Lower lobe of right lung (tissue), 2 donors: ENCODE measurements around the gene TFDP1. TPM values are rescaled to one million over a fixed set of nuclear protein-coding genes. Genes with fewer than 3 reads are reported as not detected.

ENCODE experiments used
- ATAC-seq, 2 donors: fragments of 200-7000 bp; cut with Tn5 transposase; one replicate each; pipeline ENCODE4 v1.9.1; 2020 to 2022; ENCODE audit warnings: mild to moderate bottlenecking in 2 of 2, moderate library complexity in 2 of 2
- DNase-seq: peaks from one replicate; pipeline ENCODE4 v3.0.0-alpha.2; 2020
- H3K27ac ChIP-seq: fragments of 200-600 bp; one replicate; pipeline ENCODE4 v1.8.0; 2022
- H3K27me3 ChIP-seq: fragments of 200-600 bp; one replicate; pipeline ENCODE4 v1.8.0; 2022; ENCODE audit warnings: low read depth
- H3K36me3 ChIP-seq: fragments of 200-600 bp; one replicate; pipeline ENCODE4 v1.8.0; 2022; ENCODE audit warnings: mild to moderate bottlenecking
- H3K4me1 ChIP-seq: fragments of 200-600 bp; one replicate; pipeline ENCODE4 v1.8.0; 2022
- H3K4me3 ChIP-seq: fragments of 200-600 bp; one replicate; pipeline ENCODE4 v1.8.0; 2022; ENCODE audit warnings: mild to moderate bottlenecking
- H3K9me3 ChIP-seq: fragments of 200-600 bp; one replicate; pipeline ENCODE4 v1.8.0; 2022
- intact Hi-C: fragments of 100-400 bp; cut with DNase I; formaldehyde crosslinking; loops from one replicate; pipeline ENCODE4 v1.11.0; 2022
- total RNA-seq: library from RNA; stranded (reverse); fragmentation: NEBNext Ultra II Directional; extraction: Animal tissue kit (Norgen Biotek cat#: 25700); gene quantifications from one replicate; pipeline ENCODE4 v1.2.1, GENCODE V29; 2021
- TF ChIP-seq, protein P1 (sequence below): fragments of 200-600 bp; IDR thresholded peaks from one replicate; pipeline ENCODE4 v1.8.0; 2022; ENCODE audit warnings: antibody characterized with exemption, mild to moderate bottlenecking
- donor health status: DM: no; HTN: yes; CAD: no; lungs with severe emphysema.

Gene TFDP1
- total RNA-seq, 1 donor from 2014 or later = 47.0 TPM

DNA sequence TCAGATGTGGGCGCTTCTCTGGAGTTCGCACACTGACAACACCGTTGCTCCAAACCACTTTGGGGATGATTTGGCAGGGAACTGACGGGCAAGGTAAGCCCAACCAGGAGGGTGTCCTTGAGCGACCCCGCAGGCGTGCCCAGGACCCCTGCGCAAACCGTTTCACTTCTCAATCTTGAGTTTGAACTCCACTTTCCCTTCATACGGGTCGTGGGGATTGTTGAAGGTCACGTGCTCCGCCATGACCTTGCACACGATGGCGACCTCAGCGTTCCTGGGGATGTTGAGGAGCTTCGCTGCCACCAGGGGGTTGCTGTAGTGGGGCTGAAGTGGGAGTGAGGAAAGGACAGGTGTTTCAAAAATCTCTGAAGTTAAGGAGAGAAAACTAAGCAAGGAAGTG is 64.7 kb downstream of the TFDP1 start:
- H3K27ac ChIP-seq = no peak overlapping the region
- TF ChIP-seq, protein P1, sequence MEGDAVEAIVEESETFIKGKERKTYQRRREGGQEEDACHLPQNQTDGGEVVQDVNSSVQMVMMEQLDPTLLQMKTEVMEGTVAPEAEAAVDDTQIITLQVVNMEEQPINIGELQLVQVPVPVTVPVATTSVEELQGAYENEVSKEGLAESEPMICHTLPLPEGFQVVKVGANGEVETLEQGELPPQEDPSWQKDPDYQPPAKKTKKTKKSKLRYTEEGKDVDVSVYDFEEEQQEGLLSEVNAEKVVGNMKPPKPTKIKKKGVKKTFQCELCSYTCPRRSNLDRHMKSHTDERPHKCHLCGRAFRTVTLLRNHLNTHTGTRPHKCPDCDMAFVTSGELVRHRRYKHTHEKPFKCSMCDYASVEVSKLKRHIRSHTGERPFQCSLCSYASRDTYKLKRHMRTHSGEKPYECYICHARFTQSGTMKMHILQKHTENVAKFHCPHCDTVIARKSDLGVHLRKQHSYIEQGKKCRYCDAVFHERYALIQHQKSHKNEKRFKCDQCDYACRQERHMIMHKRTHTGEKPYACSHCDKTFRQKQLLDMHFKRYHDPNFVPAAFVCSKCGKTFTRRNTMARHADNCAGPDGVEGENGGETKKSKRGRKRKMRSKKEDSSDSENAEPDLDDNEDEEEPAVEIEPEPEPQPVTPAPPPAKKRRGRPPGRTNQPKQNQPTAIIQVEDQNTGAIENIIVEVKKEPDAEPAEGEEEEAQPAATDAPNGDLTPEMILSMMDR = no peak
- H3K27me3 ChIP-seq = no peaks in the 10 kb centered on the region
- H3K36me3 ChIP-seq = no peaks in the 10 kb centered on the region
- peak; percentile 30 for DNase-seq
- H3K9me3 ChIP-seq = no peaks in the 10 kb centered on the region
- no peak overlapping the region for H3K4me3 ChIP-seq
- intact Hi-C loops = no loop called here
- ATAC-seq = no peak
- H3K4me1 ChIP-seq = peaks cover 21% of the 10 kb centered on the region

DNA sequence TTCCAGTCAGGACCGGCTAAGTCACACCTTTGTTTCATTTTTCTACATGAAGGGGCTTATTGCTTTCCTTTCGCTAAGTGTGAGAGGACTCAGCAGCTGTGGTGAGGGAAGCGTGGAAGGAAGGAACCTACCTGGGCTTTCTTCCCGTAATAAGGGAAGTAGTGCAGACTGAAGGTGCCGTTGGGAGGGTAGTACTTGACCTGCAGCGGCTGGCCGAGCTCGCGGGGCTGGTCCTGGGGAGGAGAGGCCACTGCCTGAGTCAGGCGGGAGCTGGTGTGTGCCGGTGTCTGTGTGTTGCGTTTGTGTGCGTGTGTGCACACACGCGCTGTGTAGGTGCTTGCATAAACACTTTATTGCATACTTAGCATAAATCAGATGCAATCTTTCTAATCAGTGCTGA is 65.7 kb downstream of the TFDP1 start:
- no peaks in the 10 kb centered on the region for H3K27me3 ChIP-seq
- TF ChIP-seq, protein P1 = no peak
- no peaks in the 10 kb centered on the region for H3K9me3 ChIP-seq
- H3K4me3 ChIP-seq = no peak overlapping the region
- peak; percentile 52 to 53 for ATAC-seq
- H3K36me3 ChIP-seq = no peaks in the 10 kb centered on the region
- intact Hi-C loops = no loop called here
- H3K4me1 ChIP-seq = peaks cover 21% of the 10 kb centered on the region
- DNase-seq = peak; percentile 65
- H3K27ac ChIP-seq = no peak overlapping the region

GRCh38 chr13:113650731-113651148 is 66.2 kb downstream of the TFDP1 start:
- TF ChIP-seq, protein P1 = no peak
- Histone ChIP-seq H3K9me3 (no peaks in the 10 kb centered on the region), H3K4me1 (peaks cover 18% of the 10 kb centered on the region)

GRCh38 chr13:113651511-113652403 is 67.2 kb downstream of the TFDP1 start:
- intact Hi-C loops = no loop called here
- H3K9me3 ChIP-seq = no peaks in the 10 kb centered on the region
- H3K4me3 ChIP-seq = no peak overlapping the region
- ATAC-seq (no peak), DNase-seq (peak; percentile 48)
- peaks cover 13% of the 10 kb centered on the region for H3K4me1 ChIP-seq
- H3K36me3 ChIP-seq = no peaks in the 10 kb centered on the region
- no peaks in the 10 kb centered on the region for H3K27me3 ChIP-seq
- H3K27ac ChIP-seq = no peak overlapping the region
- TF ChIP-seq, protein P1 = no peak

More at GRCh38 chr13:113650731-113651148, 66.2 kb downstream of the TFDP1 start:
- intact Hi-C loops = no loop called here
- DNase-seq = peak; percentile 44
- no peaks in the 10 kb centered on the region for H3K27me3 ChIP-seq
- ATAC-seq = no peak
- H3K27ac ChIP-seq = no peak overlapping the region
- H3K36me3 ChIP-seq = no peaks in the 10 kb centered on the region
- no peak overlapping the region for H3K4me3 ChIP-seq

- Histone ChIP-seq H3K27ac (no peak overlapping the region), H3K27me3 (no peaks in the 10 kb centered on the region), H3K9me3 (no peaks in the 10 kb centered on the region), H3K36me3 (no peaks in the 10 kb centered on the region), H3K4me3 (no peak overlapping the region), H3K4me1 (peaks cover 4% of the 10 kb centered on the region)
- TF ChIP-seq, protein P1 = no peak
- no peak for ATAC-seq
- intact Hi-C loops = no loop called here
- peak; percentile 27 for DNase-seq
Measured at GRCh38 chr13:113652404-113653263, 68.1 kb downstream of the TFDP1 start.
